HG03378 (cell line): ENCODE results near the gene OR5B12.
"Not testable (repeated sequence)": the region's sequence is repeated elsewhere in the genome, so short reads cannot be mapped to it uniquely, and the experiment has no call there.

Experiments
- ATAC-seq: cut with Tn5 transposase; IDR thresholded peaks from one replicate; pipeline ENCODE4 v1.9.1; 2021; ENCODE audit warnings: mild to moderate bottlenecking, moderate library complexity; ENCODE audit not compliant: unreplicated experiment

Gene OR5B12

DNA sequence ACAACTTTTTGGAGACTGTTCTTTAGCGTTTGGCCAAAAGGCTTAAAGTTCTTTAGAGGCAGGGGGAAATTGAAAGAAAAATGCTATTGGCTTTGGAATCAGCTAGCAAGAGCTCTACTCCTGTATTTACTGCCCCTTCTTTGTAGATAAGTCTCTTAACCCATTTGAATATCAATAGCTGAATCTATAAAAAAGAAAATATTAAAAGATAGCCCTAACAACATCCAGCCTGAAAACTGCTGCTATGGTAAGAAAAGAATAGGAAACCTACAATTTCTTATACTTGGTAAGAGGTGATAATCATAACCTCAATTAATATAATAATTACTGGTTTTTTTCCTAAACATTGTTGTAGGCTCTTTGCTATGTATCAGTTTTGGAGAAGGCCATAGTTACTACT, at the start of gene OR5B12:
TSS of gene OR5B12 (minus strand) at position 101 of the 400 bp plus-strand sequence. CDS start 2,085 bp downstream, outside the sequence.
- ATAC-seq: no peak

GRCh38 chr11:58490827-58491226, 48.8 kb upstream of the OR5B12 start:
- ATAC-seq: no peak

- ATAC-seq: no peak
Measured at GRCh38 chr11:58487170-58487569, 45.1 kb upstream of the OR5B12 start.

DNA sequence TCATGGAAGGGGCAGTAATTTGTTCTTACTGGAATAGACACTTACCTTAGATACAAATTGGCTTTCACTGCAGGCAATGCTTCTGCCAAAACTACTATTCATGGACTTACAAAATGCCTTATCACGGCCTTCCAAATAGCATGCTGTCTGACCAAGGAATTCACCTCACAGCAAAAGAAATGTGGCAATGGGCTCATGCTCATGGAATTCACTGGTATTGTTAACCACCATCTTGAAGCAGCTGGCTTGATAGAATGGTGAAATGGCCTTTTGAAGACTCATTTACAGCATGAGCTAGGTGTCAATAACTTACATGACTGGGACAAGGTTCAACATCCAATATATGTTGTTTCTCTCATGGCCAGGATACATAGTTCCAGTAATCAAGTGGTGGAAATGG, 43.9 kb upstream of the OR5B12 start:
- ATAC-seq: no peak

- ATAC-seq: no peak
Measured at GRCh38 chr11:58471892-58472291, 29.9 kb upstream of the OR5B12 start.

DNA sequence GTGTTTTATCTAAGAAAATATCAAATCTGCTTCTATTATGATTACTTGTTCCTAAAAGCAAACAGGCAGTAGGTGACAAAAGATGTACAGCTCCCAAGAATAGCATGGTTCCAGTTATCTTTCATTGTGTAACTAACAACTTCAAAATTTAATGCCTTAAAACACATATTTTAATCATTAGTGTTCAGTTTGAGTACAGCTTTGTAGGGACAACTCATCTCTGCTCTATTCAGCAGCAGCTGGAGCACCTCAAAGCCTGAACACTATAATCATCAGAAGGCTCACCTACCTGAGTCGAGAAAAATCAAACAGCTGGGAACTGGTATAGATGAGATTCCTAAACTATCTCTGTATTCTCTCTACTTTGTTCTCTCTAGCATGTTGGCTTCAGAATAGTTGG, 24.3 kb upstream of the OR5B12 start:
- no peak for ATAC-seq

- no peak for ATAC-seq
Measured at GRCh38 chr11:58465690-58466089, 23.7 kb upstream of the OR5B12 start.

DNA sequence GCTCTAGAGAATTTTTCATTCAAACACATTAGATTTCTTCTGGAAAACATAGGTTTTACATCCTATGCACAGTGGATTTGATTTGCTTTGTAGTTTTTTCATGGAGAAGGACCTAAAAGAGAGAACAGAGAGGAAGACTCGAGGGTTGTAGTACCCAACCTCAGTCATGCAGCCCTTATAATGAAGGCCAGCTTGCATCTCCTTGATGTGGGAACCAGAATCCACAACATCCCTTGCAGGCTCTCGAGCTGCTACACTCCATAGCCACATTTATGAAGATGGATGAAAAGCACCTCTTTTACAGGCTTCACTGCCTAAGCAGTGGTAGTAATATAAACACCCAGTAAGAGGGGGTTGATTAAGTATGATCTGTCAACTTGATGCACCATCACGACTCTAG, 9.5 kb upstream of the OR5B12 start:
- ATAC-seq: no peak

GRCh38 chr11:58446294-58446693, 4.3 kb upstream of the OR5B12 start:
- no peak for ATAC-seq

GRCh38 chr11:58444300-58444699, 2.3 kb upstream of the OR5B12 start:
- ATAC-seq: no peak

GRCh38 chr11:58438486-58438885, 3.5 kb downstream of the OR5B12 start:
- no peak for ATAC-seq

DNA sequence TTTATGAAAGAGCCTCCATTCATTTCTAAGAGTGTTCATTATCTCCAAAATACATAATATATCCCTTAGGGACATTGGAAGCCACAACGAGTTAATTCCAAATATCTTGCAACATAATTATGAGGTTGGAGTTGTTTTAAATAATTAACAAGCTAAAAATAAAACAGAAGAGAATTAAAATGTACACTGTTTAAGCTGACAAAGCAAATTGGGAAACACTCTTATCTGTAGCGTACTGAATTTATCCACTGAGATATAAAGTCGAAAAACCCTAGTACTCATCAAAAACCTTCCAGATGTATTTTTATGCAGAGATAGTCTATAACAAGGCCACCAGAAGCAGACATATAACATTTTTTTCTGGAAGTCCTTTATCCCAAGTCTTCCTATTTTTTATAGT, 7.8 kb downstream of the OR5B12 start:
- ATAC-seq: no peak

DNA sequence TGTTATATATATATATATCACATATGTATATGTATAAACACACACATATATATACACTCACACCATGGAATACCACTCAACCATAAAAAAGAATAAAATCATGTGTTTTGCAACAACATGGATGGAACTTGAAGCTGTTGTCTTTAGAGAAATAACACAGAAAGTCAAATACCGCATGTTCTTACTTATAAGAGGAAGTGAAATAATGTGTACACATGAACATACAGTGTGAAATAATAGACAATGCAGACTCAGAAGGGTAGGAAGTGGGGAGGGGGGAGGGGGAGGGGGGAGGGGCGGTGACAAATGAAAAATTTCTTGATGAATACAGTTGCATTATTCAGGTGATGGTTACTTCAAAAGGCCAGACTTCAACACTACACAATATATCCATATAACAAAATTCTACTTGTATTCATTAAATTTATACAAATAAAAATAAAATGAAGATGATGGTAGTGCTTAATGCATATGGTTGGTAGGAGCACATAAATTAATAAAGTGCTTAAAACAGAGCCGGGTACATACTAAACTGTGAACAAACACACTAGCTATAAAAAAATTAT, 8.3 kb downstream of the OR5B12 start:
- ATAC-seq: no peak

- ATAC-seq: no peak
Measured at GRCh38 chr11:58429273-58429672, 12.8 kb downstream of the OR5B12 start.

GRCh38 chr11:58428021-58428420, 14.0 kb downstream of the OR5B12 start, which contains the start of gene OR5B2:
Gene OR5B2, minus strand, starts transcription at chr11:58428121. Its CDS starts 4,860 bp downstream, at chr11:58423261.
- ATAC-seq: no peak

DNA sequence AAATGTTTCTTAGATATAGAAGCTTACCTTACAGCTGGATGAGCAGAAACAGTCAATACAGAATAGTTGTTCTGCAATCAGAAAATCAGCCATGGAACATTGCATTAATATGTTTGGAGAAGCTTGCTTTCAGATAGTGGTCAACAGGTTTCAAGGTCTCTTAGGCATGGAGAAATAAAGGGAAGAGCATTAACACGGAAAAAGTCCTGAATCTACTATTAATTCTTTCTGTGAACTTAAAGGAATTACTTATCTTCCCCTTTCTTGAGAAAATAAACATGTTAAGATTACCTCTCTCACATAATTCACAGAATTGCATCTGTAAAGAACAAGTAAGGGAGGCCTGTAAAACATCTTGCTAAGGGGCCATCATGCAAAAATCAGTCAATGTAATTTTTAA, 35.3 kb downstream of the OR5B12 start, which contains the start of gene OR5B3:
TSS of gene OR5B3 (minus strand) at position 101 of the 400 bp plus-strand sequence. CDS start 3,465 bp downstream, outside the sequence.
- ATAC-seq: no peak

DNA sequence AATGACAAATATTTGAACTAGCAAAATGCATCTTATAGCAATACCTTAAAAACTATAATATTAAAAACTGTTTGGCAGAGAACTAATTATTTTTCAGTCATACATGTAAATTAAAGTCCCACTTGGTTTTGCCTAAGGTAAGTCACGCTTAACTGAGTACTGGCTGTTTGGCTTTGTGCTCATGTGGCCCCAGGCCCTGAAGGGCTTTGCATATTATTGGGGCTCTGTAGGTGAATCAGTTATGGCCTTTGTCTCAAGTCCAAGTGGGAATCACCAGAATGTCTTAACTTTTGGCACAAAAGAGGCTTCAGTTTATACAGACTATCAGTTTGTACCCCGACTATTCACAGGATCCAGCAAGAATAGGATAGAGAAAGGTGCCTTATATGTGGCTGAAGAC, 42.4 kb downstream of the OR5B12 start:
- not testable (repeated sequence) for ATAC-seq

GRCh38 chr11:58395581-58395980, 46.5 kb downstream of the OR5B12 start:
- no peak for ATAC-seq

- no peak for ATAC-seq
Measured at GRCh38 chr11:58394195-58394594, 47.8 kb downstream of the OR5B12 start.

GRCh38 chr11:58392746-58393145, 49.3 kb downstream of the OR5B12 start:
- ATAC-seq: no peak

DNA sequence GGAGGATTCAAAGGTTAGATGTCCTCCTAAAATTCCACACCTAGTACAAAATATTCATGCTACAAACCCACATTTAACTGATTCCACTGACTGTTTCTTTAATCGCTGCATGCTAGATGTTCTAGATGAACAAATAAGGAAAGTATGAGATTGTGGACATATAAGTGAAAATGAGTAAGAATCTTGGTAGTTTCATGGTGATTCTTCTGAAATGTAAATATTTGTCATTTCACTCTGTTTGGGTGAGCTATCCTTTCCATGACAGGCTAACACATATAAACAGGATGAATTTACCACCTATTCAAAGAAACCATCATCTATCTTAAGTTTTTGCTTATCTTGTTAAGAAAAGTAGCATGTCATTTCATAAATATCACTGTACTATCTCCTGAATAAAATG, 50.2 kb downstream of the OR5B12 start:
- no peak for ATAC-seq

DNA sequence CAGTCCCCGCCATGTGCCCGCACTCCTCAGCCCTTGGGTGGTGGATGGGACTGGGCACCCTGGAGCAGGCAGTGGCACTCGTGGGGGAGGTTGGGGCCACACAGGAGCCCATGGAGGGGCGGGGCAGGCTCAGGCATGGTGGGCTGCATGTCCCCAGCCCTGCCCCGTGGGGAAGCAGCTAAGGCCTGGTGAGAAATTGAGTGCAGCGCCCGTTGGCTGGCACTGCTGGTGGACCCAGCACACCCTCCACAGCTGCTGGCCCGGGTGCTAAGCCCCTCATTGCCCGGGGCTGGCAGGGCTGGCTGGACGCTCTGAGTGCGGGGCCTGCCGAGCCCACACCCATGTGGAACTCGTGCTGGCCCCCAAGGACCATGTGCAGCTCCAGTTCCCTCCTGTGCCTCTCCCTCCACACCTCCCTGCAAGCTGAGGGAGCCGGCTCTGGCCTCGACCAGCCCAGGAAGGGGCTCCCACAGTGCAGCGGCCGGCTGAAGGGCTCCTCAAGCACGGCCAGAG, 51.4 kb downstream of the OR5B12 start:
- no peak for ATAC-seq
